ENCODE data around the gene RDH11.
"Not testable (repeated sequence)": the region's sequence is repeated elsewhere in the genome, so short reads cannot be mapped to it uniquely, and the experiment has no call there.

Gene RDH11

GRCh38 chr14:67695394-67695949 lies at the start of gene RDH11:
TSS of gene RDH11 (minus strand) at chr14:67695764. CDS start at chr14:67695703, 61 bp downstream.
- in situ Hi-C loops (cut with HindIII; ENCODE audit: low sequenced_read_pairs) = no loop called here

GRCh38 chr14:67744046-67744445 lies 48.5 kb upstream of the RDH11 start:
- in situ Hi-C loops (cut with HindIII; ENCODE audit: low sequenced_read_pairs) = no loop called here

- in situ Hi-C loops (cut with HindIII; ENCODE audit: low sequenced_read_pairs) = no loop called here
Observed at GRCh38 chr14:67738740-67739504, 43.4 kb upstream of the RDH11 start.

- in situ Hi-C loops (cut with HindIII; ENCODE audit: low sequenced_read_pairs) = no loop called here
Observed at GRCh38 chr14:67736771-67737170, 41.2 kb upstream of the RDH11 start.

GRCh38 chr14:67735336-67736147 lies 40.0 kb upstream of the RDH11 start:
- in situ Hi-C loops (cut with HindIII; ENCODE audit: low sequenced_read_pairs) = no loop called here

DNA sequence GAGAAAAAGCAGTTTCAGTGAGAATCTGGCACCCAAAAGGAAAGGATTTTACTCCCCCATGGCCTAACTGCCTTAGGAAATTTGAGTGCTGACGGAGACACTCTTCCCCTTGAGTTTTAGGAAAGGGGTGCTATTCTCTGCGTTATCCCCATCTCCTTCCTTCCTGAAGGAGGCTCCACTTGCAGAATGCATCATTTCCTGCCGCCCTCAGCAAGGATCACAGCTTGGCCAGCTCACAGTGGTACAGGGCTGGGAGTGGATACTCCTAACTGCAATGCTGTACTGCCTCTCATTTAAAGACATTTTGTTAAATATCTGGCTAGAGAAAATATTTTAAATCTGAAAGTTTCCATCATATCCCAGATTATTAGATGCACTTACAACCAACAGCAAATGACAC lies 39.1 kb upstream of the RDH11 start:
- in situ Hi-C loops (cut with HindIII; ENCODE audit: low sequenced_read_pairs) = no loop called here

DNA sequence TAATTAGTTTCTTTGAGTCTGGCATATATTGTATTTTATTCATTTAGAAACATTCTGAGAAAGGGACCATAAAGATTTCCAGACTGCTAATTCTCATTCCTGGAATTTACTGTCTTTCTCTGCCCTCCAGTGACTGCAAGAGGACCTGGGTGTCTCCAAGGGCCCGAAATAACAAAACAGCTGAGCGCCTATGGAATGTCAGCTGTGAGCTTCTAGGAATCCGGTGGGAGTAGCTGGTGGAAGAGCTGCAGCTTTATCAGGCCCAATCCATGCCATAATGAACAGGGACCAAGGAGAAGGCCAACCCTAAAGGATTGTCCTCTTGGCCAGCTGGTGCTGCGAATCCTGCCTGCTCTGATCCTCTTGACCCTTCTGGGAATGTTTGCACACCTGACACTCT lies 38.1 kb upstream of the RDH11 start:
- in situ Hi-C loops (cut with HindIII; ENCODE audit: low sequenced_read_pairs) = no loop called here

GRCh38 chr14:67729072-67729885 lies 33.7 kb upstream of the RDH11 start:
- in situ Hi-C loops (cut with HindIII; ENCODE audit: low sequenced_read_pairs) = no loop called here

GRCh38 chr14:67728258-67728657 lies 32.7 kb upstream of the RDH11 start:
- in situ Hi-C loops (cut with HindIII; ENCODE audit: low sequenced_read_pairs) = no loop called here

DNA sequence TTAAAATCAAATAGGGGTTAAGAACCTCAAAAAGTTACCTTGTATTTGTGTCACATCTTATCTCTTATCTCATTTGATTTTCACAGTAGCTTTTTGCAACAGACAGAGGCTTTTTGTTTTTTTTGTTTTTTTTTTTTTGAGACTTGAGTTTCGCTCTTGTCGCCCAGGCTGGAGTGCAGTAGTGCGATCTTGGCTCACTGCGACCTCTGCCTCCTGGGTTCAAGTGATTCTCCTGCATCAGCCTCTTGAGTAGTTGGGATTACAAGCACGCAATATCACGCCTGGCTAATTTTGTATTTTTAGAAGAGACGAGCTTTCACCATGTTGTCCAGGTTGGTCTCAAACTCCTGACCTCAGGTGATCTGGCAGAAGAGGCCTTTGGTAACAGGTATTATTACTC lies 31.8 kb upstream of the RDH11 start:
- in situ Hi-C loops (cut with HindIII; ENCODE audit: low sequenced_read_pairs) = no loop called here

DNA sequence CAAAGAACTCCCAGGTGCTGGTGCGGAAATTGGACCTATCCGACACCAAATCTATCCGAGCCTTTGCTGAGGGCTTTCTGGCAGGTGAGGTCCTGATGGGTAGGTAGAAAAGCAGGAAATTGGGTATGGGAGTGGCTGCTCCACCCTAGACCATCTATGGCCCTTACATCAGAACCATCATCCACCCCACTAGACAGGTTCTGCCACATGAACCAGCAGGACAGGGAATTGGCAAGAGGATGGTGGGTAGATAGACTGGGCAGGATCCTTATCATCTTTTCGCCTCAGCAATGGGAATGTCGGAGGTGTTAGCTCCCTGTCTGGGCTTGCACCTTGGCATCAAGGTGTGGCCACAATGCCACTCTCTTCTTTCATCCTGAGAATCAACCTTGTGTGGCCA lies 29.6 kb upstream of the RDH11 start:
- in situ Hi-C loops (cut with HindIII; ENCODE audit: low sequenced_read_pairs) = no loop called here

GRCh38 chr14:67722293-67722692 lies 26.7 kb upstream of the RDH11 start:
- in situ Hi-C loops (cut with HindIII; ENCODE audit: low sequenced_read_pairs) = no loop called here

- in situ Hi-C loops (cut with HindIII; ENCODE audit: low sequenced_read_pairs) = no loop called here
Observed at GRCh38 chr14:67721875-67722274, 26.3 kb upstream of the RDH11 start.

DNA sequence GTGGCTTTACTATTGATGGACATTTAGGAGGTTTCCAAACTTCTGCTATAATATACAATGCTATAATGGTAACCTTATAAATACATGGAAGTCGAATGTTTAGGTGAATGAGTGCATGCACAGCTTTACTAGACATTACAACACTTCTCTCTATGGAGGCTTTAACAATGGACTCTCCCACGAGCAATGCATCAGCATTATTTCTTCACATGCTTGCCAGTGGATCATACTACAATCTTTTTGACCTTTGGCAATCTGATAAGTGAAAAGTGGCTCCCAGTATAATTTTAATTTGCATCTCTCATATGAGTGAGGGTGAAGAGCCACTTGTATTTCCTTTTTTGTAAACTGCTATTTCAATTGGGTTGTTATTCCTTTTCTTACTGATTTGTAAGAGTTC lies 24.3 kb upstream of the RDH11 start:
- in situ Hi-C loops (cut with HindIII; ENCODE audit: low sequenced_read_pairs) = no loop called here

DNA sequence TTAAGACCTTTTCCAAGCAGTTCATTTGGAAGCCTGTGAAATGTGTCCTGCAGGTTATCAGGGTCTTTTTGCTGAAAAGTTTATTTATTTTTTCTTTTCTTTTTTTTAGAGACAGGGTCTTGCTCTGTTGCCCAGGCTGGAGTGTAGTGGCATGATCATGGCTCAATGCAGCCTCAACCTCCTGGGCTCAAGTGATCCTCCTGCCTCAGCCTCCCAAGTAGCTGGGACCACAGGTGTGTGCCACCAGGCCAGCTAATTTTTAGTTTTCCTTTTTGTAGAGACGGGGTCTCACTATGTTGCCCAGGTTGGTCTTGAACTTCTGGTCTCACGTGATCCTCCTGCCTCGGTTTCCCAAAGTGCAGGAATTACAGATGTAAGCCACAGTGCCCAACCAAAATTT lies 23.8 kb upstream of the RDH11 start:
- in situ Hi-C loops (cut with HindIII; ENCODE audit: low sequenced_read_pairs) = not testable (repeated sequence)

- in situ Hi-C loops (cut with HindIII; ENCODE audit: low sequenced_read_pairs) = no loop called here
Observed at GRCh38 chr14:67718265-67718664, 22.7 kb upstream of the RDH11 start.

DNA sequence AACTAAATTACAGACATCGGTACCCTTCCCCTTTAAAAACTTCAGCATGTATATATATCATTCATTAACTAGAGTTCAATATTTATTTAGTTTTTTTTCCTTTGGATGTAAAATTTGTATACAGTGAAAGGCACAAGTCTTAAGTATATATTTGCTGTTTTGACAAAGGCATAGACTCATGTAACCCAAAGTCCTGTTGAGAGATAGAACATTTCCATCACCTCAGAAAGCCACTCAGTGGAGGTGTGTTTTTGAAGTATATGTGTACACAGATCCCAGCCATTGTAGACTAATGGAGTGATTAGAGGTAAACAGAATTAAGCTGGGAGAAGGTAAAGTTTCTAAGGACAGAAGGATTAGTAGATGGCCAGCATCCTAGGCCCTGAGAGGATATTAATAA lies 21.5 kb upstream of the RDH11 start:
- in situ Hi-C loops (cut with HindIII; ENCODE audit: low sequenced_read_pairs) = no loop called here

GRCh38 chr14:67710209-67710608 lies 14.6 kb upstream of the RDH11 start:
- in situ Hi-C loops (cut with HindIII; ENCODE audit: low sequenced_read_pairs) = no loop called here

GRCh38 chr14:67709796-67710195 lies 14.2 kb upstream of the RDH11 start:
- in situ Hi-C loops (cut with HindIII; ENCODE audit: low sequenced_read_pairs) = not testable (repeated sequence)

GRCh38 chr14:67709346-67709745 lies 13.8 kb upstream of the RDH11 start:
- in situ Hi-C loops (cut with HindIII; ENCODE audit: low sequenced_read_pairs) = not testable (repeated sequence)

GRCh38 chr14:67705211-67705610 lies 9.6 kb upstream of the RDH11 start:
- in situ Hi-C loops (cut with HindIII; ENCODE audit: low sequenced_read_pairs) = no loop called here

Measured in DLD1 (cell line).